AG04449 (cell line): ENCODE data around the gene COBL.

Experiments
- CTCF ChIA-PET: fragments of 350-600 bp; formaldehyde crosslinking; extraction: SDS; loops from one replicate; lab custom pipeline; 2021; ENCODE audit warnings: antibody characterized with exemption; lab: Yijun Ruan, JAX
- POLR2A ChIA-PET: fragments of 400-600, 350-600 bp; formaldehyde crosslinking; extraction: SDS; loops from one replicate; lab custom pipeline; 2020; ENCODE audit warnings: antibody characterized with exemption, inconsistent platforms; lab: Yijun Ruan, JAX
- DNase-seq: peaks from one replicate; pipeline ENCODE4 v3.0.0-alpha.2; 2010; ENCODE audit warnings: low read depth, low spot score
- H3K4me3 ChIP-seq: 2 replicates; pipeline ENCODE4 v1.5.1; 2011; ENCODE audit warnings: low read depth, mild to moderate bottlenecking, control low read depth, low read length
- TF ChIP-seq, protein P1 (sequence below): IDR thresholded peaks from one replicate; pipeline ENCODE4 v1.5.1; 2011; ENCODE audit warnings: mild to moderate bottlenecking, moderate library complexity, low read length, control low read depth, inconsistent platforms; ENCODE audit not compliant: insufficient read depth; ENCODE audit errors: missing control alignments

Gene COBL

DNA sequence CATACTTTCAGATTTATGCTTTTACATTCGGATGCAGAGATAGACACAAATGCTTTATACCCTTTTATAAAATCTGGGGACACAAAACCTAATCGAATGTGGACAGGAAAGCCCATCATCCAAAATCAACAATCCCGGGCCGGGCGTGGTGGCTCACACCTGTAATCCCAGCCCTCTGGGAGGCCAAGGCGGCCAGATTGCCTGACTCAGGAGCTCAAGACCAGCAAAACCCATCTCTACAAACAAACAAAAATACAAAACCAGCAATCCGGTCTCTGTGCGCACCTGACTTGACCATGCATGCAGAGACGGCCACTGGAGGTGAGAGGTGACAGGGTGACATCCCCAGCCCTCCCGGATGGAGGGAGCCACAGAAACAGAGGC lies 13.5 kb downstream of the COBL start:
- POLR2A ChIA-PET, result no interaction called here
- DNase-seq, result no peak
- H3K4me3 ChIP-seq, result no peak overlapping the region
- TF ChIP-seq, protein P1, sequence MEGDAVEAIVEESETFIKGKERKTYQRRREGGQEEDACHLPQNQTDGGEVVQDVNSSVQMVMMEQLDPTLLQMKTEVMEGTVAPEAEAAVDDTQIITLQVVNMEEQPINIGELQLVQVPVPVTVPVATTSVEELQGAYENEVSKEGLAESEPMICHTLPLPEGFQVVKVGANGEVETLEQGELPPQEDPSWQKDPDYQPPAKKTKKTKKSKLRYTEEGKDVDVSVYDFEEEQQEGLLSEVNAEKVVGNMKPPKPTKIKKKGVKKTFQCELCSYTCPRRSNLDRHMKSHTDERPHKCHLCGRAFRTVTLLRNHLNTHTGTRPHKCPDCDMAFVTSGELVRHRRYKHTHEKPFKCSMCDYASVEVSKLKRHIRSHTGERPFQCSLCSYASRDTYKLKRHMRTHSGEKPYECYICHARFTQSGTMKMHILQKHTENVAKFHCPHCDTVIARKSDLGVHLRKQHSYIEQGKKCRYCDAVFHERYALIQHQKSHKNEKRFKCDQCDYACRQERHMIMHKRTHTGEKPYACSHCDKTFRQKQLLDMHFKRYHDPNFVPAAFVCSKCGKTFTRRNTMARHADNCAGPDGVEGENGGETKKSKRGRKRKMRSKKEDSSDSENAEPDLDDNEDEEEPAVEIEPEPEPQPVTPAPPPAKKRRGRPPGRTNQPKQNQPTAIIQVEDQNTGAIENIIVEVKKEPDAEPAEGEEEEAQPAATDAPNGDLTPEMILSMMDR, result no peak
- CTCF ChIA-PET, result no interaction called here

DNA sequence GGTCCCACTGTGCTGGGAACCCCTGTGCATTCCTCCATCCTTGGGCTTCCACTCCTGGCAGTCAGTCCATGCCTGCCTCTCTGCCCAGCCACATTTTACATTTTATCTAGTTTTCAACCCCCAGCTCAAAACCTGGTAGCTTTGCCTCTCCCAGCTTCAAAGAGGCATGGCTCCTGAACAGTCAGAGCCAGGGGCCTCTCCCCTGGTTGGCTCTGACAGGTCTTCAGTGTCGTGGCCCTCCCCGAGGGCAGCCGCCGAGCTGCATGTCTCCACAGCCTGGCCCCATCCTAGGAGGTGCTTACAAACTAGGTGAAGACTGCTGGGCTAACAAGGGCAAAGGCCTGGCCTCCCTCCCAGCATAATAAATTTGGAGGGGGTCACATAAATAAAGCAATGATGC lies 14.8 kb downstream of the COBL start:
- TF ChIP-seq, protein P1, result no peak
- no peak for DNase-seq
- H3K4me3 ChIP-seq, result no peak overlapping the region
- CTCF ChIA-PET, result no interaction called here
- POLR2A ChIA-PET, result no interaction called here

DNA sequence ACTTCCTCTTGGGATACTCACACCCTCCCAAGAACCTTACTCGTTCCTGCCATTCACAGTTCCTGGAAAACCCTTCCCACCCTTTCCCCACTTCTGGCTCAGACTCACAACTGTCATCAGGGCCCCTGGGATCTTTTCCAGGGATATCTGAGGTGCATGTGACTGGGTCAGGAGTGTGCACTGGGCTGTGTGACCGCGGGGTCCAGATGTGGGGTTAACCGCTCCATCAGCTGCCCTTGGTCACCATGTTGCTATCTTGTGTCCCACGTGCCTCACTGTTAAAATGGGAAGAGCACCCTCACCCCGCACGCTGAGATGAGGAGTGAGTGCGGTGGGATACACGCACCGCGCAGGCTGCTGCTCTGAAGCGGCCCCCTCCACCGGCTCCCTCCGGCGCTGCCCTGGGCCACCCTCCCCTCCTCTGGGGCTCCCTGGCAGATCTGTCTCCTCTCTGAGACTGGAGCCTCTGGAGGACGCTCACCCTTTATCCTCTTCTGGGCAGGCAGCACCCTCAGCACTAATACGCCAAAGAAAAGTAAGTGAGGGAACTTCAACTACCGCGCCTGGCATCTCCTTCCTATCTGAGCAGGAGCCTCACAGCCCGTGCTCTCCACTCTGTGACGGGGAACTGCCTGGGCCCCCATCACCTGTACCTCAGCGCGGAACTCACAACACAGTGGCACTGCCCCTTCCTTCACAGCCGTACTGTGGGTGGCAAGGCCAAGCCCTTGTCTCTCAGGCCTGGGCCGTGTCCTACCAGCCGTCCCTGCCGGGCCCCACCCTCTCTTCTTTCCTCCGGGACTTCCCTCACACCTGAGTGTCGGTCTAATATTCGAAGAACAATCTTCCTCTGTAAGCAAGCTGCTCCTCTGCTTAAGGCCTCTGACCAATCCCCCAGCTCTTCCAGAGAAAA lies 15.6 kb downstream of the COBL start:
- H3K4me3 ChIP-seq, result no peak overlapping the region
- CTCF ChIA-PET, result no interaction called here
- TF ChIP-seq, protein P1, result no peak
- no peak for DNase-seq
- POLR2A ChIA-PET, result no interaction called here

DNA sequence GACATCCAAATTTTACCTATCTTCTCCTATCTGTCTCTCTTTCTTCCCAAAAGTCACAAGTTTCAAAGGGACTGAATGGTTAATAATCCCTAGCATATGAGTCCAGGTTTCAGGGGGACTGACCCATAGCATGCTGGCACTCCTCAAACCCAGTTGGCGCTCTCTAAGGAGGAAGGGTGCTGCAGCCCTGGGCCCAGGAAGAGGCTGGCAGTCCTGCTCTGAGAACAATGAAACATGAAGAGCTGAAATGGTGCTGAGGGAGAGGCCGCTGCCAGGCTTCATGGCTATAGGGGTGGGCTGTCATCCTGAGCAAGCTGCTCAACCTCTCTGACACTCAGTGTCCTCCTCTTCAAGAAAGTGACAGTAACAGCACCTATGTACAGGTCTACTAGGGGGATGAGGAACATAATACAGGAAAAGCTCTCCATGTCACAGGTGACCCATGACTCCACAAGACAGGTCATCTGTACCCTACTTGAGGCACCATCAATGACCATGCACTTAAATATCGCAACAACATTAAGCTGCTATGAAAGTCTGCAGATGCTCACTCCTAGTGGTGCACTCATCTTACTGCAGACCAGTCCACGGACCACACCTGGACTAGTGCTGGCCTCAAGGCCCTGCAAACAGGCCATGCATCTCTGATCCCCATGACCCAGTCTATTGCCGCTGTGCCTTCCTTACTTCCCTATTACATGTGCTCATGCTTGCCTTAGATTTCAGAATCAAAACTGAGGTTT lies 17.0 kb downstream of the COBL start:
- DNase-seq, result no peak
- TF ChIP-seq, protein P1, result no peak
- CTCF ChIA-PET, result no interaction called here
- POLR2A ChIA-PET, result no interaction called here
- no peak overlapping the region for H3K4me3 ChIP-seq

DNA sequence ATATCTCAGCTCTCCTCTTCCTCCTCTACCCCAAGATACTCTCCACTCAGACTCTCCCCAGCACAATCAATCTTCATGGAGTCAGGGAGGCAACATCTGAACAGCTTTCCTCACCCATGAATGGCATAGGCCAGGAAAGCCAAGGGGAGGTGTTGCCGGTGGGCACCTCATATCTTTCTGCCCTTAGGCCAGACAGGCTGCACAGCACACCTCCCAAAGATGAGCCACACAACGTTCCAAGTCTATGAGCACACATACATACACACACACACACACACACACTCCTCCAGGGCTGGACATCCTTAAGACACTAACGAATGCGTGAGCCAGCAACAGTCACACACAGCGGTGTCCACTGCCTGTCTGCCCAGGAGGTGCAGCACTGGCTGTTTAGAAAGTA lies 17.7 kb downstream of the COBL start:
- no peak for DNase-seq
- POLR2A ChIA-PET, result no interaction called here
- TF ChIP-seq, protein P1, result no peak
- no peak overlapping the region for H3K4me3 ChIP-seq
- CTCF ChIA-PET, result no interaction called here

DNA sequence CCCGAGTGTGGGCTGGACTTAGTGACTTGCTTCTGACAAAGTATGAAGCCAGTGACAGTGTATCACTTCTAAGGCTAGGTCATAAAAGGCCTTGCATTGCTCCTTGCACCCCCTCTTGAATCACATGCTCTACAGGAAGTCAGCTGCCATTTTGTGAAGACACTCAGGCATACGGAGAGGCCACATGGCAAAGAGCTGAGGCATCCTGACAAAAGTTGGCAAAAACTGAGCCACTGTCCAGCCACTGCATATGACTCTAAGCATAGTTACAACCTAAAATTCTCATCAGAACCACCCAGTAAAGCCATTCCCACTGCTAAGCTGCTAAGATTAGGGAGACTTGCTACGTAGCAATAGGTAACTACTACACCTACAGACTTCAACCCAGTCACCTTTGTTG lies 18.6 kb downstream of the COBL start:
- TF ChIP-seq, protein P1, result no peak
- H3K4me3 ChIP-seq, result no peak overlapping the region
- no peak for DNase-seq
- POLR2A ChIA-PET, result no interaction called here
- CTCF ChIA-PET, result no interaction called here
